HFFc6 (cell line): ENCODE results near the gene SAP30. TPM values are rescaled to one million over a fixed set of nuclear protein-coding genes. Genes with fewer than 3 reads are reported as not detected.

Source experiments
- DNase-seq: peaks from one replicate; pipeline ENCODE4 v3.0.0-alpha.2; 2018
- H3K27ac Mint-ChIP-seq: 2 replicates; pipeline ENCODE4 v1.8.0; 2020; ENCODE audit warnings: mild to moderate bottlenecking, mixed read lengths
- H3K27me3 Mint-ChIP-seq: 2 replicates; pipeline ENCODE4 v1.8.0; 2021; ENCODE audit warnings: mild to moderate bottlenecking, moderate library complexity, mixed read lengths; ENCODE audit not compliant: insufficient read depth
- H3K36me3 Mint-ChIP-seq: 2 replicates; pipeline ENCODE4 v1.8.0; 2021; ENCODE audit warnings: low read depth, mixed read lengths
- H3K4me1 Mint-ChIP-seq: 2 replicates; pipeline ENCODE4 v1.8.0; 2020; ENCODE audit warnings: low read depth, mixed read lengths
- H3K4me3 Mint-ChIP-seq: 2 replicates; pipeline ENCODE4 v1.8.0; 2020; ENCODE audit warnings: mild to moderate bottlenecking, moderate library complexity, mixed read lengths
- H3K9me3 Mint-ChIP-seq: 2 replicates; pipeline ENCODE4 v1.8.0; 2020; ENCODE audit warnings: mild to moderate bottlenecking, mixed read lengths
- CTCF ChIP-seq: fragments of 200-600 bp; sonication (generic); IDR thresholded peaks from 2 replicates; pipeline ENCODE4 v1.5.0; 2021; ENCODE audit warnings: antibody characterized with exemption, mild to moderate bottlenecking
- total RNA-seq, 6 experiments: library from RNA; stranded (reverse); fragmentation: NEBNext Ultra II Directional; extraction: Animal tissue kit (Norgen Biotek cat#: 25700); gene quantifications; 2 replicates in 1 of 6; 3 replicates in 5 of 6; pipeline ENCODE4 v1.2.3, GENCODE V29; 2021

Gene SAP30
- total RNA-seq, 6 experiments from 2014 or later: 9.3 to 17.0 (median 14.2) TPM

- Mint-ChIP-seq H3K9me3 (no peaks in the 10 kb centered on the region), H3K4me1 (peaks cover 10% of the 10 kb centered on the region)
Observed at GRCh38 chr4:173410079-173410478, 39.3 kb downstream of the SAP30 start.

GRCh38 chr4:173411106-173411693 lies 40.4 kb downstream of the SAP30 start:
- H3K4me1 Mint-ChIP-seq: peaks cover 10% of the 10 kb centered on the region
- H3K9me3 Mint-ChIP-seq: no peaks in the 10 kb centered on the region
- H3K4me3 Mint-ChIP-seq: no peak overlapping the region
- no peak for TF ChIP-seq CTCF
- no peak for DNase-seq
- H3K27ac Mint-ChIP-seq: no peak overlapping the region
- H3K27me3 Mint-ChIP-seq: no peaks in the 10 kb centered on the region
- H3K36me3 Mint-ChIP-seq: no peaks in the 10 kb centered on the region

More at GRCh38 chr4:173410079-173410478, 39.3 kb downstream of the SAP30 start:
- H3K27me3 Mint-ChIP-seq: no peaks in the 10 kb centered on the region; the same call in 1 of the 2 replicates
- H3K27ac Mint-ChIP-seq: no peak overlapping the region
- no peak for TF ChIP-seq CTCF
- no peak for DNase-seq
- no peaks in the 10 kb centered on the region for H3K36me3 Mint-ChIP-seq
- H3K4me3 Mint-ChIP-seq: no peak overlapping the region

- H3K4me3 Mint-ChIP-seq: no peak overlapping the region
Observed at GRCh38 chr4:173413036-173413435, 42.3 kb downstream of the SAP30 start.

GRCh38 chr4:173414456-173414855 lies 43.7 kb downstream of the SAP30 start:
- DNase-seq: no peak
- Mint-ChIP-seq H3K4me1 (peaks cover 19% of the 10 kb centered on the region), H3K9me3 (no peaks in the 10 kb centered on the region), H3K27me3 (no peaks in the 10 kb centered on the region; the same call in 1 of the 2 replicates), H3K4me3 (no peak overlapping the region), H3K27ac (no peak overlapping the region), H3K36me3 (no peaks in the 10 kb centered on the region)
- no peak for TF ChIP-seq CTCF

More at GRCh38 chr4:173413036-173413435, 42.3 kb downstream of the SAP30 start:
- Mint-ChIP-seq H3K27ac (no peak overlapping the region), H3K9me3 (no peaks in the 10 kb centered on the region), H3K4me1 (peaks cover 15% of the 10 kb centered on the region), H3K27me3 (no peaks in the 10 kb centered on the region), H3K36me3 (no peaks in the 10 kb centered on the region)
- no peak for DNase-seq
- no peak for TF ChIP-seq CTCF

GRCh38 chr4:173415092-173415491 lies 44.3 kb downstream of the SAP30 start:
- Mint-ChIP-seq H3K27me3 (no peaks in the 10 kb centered on the region; the same call in 1 of the 2 replicates), H3K4me3 (no peak overlapping the region), H3K4me1 (peaks cover 14% of the 10 kb centered on the region), H3K9me3 (no peaks in the 10 kb centered on the region), H3K27ac (no peak overlapping the region), H3K36me3 (no peaks in the 10 kb centered on the region)
- no peak for TF ChIP-seq CTCF
- DNase-seq: no peak
